Lower lobe of right lung (tissue), 2 donors: ENCODE results near the gene FAM170A. TPM values are rescaled to one million over a fixed set of nuclear protein-coding genes. Genes with fewer than 3 reads are reported as not detected.

Experiments used
- ATAC-seq, 2 donors: fragments of 200-7000 bp; cut with Tn5 transposase; one replicate each; pipeline ENCODE4 v1.9.1; 2020 to 2022; ENCODE audit warnings: mild to moderate bottlenecking in 2 of 2, moderate library complexity in 2 of 2
- DNase-seq: peaks from one replicate; pipeline ENCODE4 v3.0.0-alpha.2; 2020
- H3K27ac ChIP-seq: fragments of 200-600 bp; one replicate; pipeline ENCODE4 v1.8.0; 2022
- H3K27me3 ChIP-seq: fragments of 200-600 bp; one replicate; pipeline ENCODE4 v1.8.0; 2022; ENCODE audit warnings: low read depth
- H3K36me3 ChIP-seq: fragments of 200-600 bp; one replicate; pipeline ENCODE4 v1.8.0; 2022; ENCODE audit warnings: mild to moderate bottlenecking
- H3K4me1 ChIP-seq: fragments of 200-600 bp; one replicate; pipeline ENCODE4 v1.8.0; 2022
- H3K4me3 ChIP-seq: fragments of 200-600 bp; one replicate; pipeline ENCODE4 v1.8.0; 2022; ENCODE audit warnings: mild to moderate bottlenecking
- H3K9me3 ChIP-seq: fragments of 200-600 bp; one replicate; pipeline ENCODE4 v1.8.0; 2022
- CTCF ChIP-seq: fragments of 200-600 bp; IDR thresholded peaks from one replicate; pipeline ENCODE4 v1.8.0; 2022; ENCODE audit warnings: antibody characterized with exemption, mild to moderate bottlenecking
- intact Hi-C: fragments of 100-400 bp; cut with DNase I; formaldehyde crosslinking; loops from one replicate; pipeline ENCODE4 v1.11.0; 2022
- total RNA-seq: library from RNA; stranded (reverse); fragmentation: NEBNext Ultra II Directional; extraction: Animal tissue kit (Norgen Biotek cat#: 25700); gene quantifications from one replicate; pipeline ENCODE4 v1.2.1, GENCODE V29; 2021
- donor health status: DM: no; HTN: yes; CAD: no; lungs with severe emphysema.

Gene FAM170A
- total RNA-seq, 1 donor from 2014 or later = not detected

DNA sequence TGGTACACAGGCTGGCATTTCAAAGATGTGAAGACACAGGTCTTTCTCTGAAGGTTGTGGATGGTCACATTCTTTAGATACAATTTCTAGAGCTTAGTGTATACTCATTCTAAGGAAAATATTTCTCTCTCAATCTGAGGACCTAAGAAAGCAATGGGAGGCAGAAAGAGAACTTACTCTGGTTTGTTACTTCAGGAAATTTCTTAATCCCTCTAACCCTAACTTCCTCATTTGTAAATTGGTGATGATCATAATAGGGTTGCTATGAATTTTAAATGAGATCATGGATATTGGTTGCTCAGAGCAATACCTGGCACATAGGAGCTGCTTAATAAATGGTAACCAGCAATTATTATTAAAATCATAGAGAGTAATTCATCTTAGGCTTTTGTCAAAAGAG is 22.1 kb downstream of the FAM170A start:
- no peaks in the 10 kb centered on the region for H3K4me1 ChIP-seq
- H3K27me3 ChIP-seq = no peaks in the 10 kb centered on the region
- ATAC-seq (no peak), DNase-seq (no peak)
- TF ChIP-seq CTCF = no peak
- H3K36me3 ChIP-seq = no peaks in the 10 kb centered on the region
- no peak overlapping the region for H3K4me3 ChIP-seq
- no peaks in the 10 kb centered on the region for H3K9me3 ChIP-seq
- intact Hi-C loops = no loop called here
- no peak overlapping the region for H3K27ac ChIP-seq

GRCh38 chr5:119655061-119655460 is 25.7 kb downstream of the FAM170A start:
- Histone ChIP-seq H3K4me1 (no peaks in the 10 kb centered on the region), H3K27me3 (no peaks in the 10 kb centered on the region), H3K27ac (no peak overlapping the region), H3K4me3 (no peak overlapping the region), H3K9me3 (no peaks in the 10 kb centered on the region), H3K36me3 (no peaks in the 10 kb centered on the region)
- DNase-seq = peak; percentile 50
- ATAC-seq = peak in 1 of 2 donors; percentile 37
- intact Hi-C loops = no loop called here
- TF ChIP-seq CTCF = no peak

DNA sequence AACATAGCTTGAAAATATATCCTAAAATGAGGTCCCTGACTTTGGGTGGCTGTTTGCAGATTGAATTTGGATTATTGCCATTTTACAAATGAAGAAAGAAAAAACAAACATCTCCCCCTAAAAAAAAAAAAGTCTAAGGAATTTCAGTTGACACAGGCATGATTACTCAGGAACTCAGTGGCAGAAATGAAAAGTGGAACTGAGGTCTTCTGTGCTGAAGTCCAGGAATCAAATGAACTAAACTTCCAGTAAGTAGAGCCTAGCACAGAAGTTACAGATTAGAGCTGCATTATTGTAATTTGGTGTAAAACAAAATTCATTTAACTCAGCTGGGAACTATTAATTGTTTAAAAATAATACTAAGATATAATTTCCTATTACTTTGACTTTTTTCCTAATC is 26.7 kb downstream of the FAM170A start:
- TF ChIP-seq CTCF = no peak
- ATAC-seq = no peak
- Histone ChIP-seq H3K4me3 (no peak overlapping the region), H3K27me3 (no peaks in the 10 kb centered on the region), H3K9me3 (no peaks in the 10 kb centered on the region), H3K36me3 (no peaks in the 10 kb centered on the region), H3K4me1 (no peaks in the 10 kb centered on the region), H3K27ac (no peak overlapping the region)
- DNase-seq = no peak
- intact Hi-C loops = no loop called here

GRCh38 chr5:119666542-119666941 is 37.2 kb downstream of the FAM170A start:
- ATAC-seq (no peak), DNase-seq (no peak)
- Histone ChIP-seq H3K27ac (no peak overlapping the region), H3K36me3 (no peaks in the 10 kb centered on the region), H3K4me3 (no peak overlapping the region), H3K27me3 (no peaks in the 10 kb centered on the region), H3K9me3 (no peaks in the 10 kb centered on the region), H3K4me1 (no peaks in the 10 kb centered on the region)
- intact Hi-C loops = no loop called here
- TF ChIP-seq CTCF = no peak

- Histone ChIP-seq H3K27ac (no peak overlapping the region), H3K27me3 (no peaks in the 10 kb centered on the region), H3K4me3 (no peak overlapping the region), H3K4me1 (no peaks in the 10 kb centered on the region), H3K9me3 (no peaks in the 10 kb centered on the region), H3K36me3 (no peaks in the 10 kb centered on the region)
- ATAC-seq (no peak), DNase-seq (no peak)
- intact Hi-C loops = no loop called here
- TF ChIP-seq CTCF = no peak
Measured at GRCh38 chr5:119678351-119679028, 49.1 kb downstream of the FAM170A start.
